GM19351 (cell line): ENCODE results near the gene IL1RN.

Source experiments
- ATAC-seq: cut with Tn5 transposase; IDR thresholded peaks from one replicate; pipeline ENCODE4 v1.9.1; 2021; ENCODE audit warnings: mild to moderate bottlenecking, moderate library complexity; ENCODE audit not compliant: unreplicated experiment

The IL1RN gene

DNA sequence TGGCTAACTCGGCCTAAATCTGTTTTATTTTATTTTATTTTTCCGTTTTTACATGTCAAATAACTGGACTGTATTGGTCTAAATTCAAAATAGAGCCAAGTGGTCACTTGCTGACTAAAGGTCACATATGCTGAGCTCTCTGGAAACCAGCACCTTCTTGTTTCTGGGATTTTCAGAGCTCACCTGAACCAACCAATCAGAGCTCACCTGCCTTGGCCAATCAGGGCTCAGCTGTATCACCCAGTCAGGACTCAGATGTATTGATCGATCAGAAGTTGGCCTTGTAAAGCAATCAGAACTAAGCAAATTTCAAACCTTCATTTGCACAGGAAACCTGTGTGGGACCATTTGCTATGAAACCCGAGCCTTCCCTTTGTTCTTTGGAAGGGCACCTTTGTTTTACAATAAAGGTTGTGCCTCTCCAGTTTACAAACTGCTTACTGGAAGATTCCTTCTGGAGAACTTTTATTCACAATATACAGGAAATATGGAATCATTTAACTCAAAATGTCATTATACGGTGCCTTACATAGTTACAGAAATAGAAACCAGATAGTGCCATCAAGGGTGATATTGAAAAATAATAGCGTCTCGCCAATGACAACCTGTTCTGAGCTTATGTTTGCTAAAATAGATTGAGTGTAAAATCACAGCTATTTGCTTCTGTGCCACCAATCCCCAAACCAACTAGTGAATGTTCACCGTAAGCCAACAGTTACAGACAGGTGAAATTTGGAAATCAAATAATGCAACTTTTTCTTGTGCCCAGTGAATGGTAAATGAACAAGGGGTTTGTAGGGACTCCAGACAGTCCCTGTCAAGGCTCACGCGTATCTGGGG, 29.1 kb downstream of the IL1RN start:
- ATAC-seq = no peak

GRCh38 chr2:113157118-113157896, 29.9 kb downstream of the IL1RN start:
- peak; percentile 76 for ATAC-seq

- no peak for ATAC-seq
Measured at GRCh38 chr2:113157897-113158753, 30.7 kb downstream of the IL1RN start.

DNA sequence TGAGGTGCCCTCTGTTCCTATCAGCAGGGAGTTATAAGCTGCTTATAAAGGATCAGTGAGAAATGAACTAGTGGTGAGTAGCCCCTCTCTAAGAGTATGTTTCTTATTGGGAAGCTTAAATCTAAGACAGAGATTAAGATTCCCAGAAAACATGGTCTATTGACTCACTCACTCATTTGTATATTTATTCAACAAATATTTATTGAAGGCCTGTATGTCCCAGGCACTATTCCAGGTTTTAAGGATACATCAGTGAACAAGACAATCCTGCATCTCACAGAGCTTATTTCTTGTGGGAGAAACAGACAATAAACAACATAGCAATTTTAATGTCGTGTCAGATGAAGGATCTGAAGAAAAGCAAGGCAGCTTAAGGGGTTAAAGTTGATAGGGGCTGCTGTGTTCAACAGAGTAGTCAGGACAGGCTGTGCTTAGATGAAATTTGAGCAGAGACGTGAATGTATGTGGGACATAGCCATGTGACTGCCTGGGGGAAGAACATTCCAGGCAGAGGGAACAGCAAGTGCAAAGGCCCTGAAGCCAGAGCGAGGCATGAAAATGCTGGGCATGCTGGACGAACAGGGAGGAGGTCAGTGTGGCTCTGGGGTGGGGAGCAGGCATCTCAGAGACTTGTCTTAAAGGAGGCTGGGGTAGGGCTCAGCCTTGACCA, 31.6 kb downstream of the IL1RN start:
- no peak for ATAC-seq

DNA sequence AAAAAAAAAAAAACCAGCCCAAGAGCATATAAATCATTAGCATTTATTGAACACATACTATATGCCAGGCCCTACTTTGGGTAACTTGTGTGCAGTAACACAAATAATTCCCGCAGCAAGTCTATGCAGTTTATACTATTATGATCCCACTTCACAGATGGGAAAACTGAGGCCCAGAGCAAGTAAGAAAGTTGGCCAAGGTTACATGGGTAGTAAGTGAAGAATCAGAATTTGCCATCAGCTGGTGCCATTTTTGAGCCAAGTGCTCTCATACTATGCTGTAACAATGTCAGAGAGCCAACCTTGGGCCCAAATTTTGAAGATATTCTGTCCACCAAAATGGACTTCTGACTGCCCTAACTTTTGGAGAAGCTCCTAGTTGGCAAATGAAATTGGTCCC, 32.9 kb downstream of the IL1RN start:
- no peak for ATAC-seq

GRCh38 chr2:113160962-113161361, 33.6 kb downstream of the IL1RN start:
- no peak for ATAC-seq

- no peak for ATAC-seq
Measured at GRCh38 chr2:113162173-113162572, 34.8 kb downstream of the IL1RN start.

- no peak for ATAC-seq
Measured at GRCh38 chr2:113162869-113163268, 35.5 kb downstream of the IL1RN start.

DNA sequence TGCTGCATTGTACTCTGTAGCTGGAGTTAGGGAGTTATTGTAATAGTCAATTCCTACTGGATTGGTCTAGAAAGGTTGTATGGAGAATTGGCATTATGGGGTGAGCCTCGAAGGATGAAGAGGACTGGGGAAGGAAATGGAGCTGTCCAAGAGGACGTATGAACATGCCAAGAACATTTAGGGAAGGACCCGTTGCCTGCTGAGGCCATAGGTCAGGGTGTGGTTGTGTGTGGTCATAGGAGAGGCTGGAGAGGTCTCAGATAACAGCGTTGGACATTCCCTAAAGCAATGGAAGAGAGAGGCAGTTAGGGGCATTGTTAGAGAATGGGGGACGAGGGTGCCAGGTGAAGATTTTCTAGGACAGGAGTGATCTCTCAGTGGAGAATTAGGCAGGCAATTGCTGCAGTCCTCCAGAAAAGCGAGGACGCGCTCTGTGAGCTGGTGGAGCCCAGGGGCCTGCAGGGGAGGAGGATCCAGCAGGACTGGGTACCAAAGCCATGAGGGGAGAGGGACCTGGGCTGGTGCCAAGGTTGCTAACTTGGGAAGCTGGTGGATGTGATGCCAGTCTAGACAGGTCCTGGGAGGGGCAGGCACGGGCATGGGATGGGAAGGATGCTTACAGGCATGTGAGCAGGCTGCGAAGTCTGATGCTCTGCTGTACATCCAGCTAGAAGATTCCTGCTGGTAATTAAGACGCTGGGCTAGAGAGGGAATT, 37.0 kb downstream of the IL1RN start:
- no peak for ATAC-seq

DNA sequence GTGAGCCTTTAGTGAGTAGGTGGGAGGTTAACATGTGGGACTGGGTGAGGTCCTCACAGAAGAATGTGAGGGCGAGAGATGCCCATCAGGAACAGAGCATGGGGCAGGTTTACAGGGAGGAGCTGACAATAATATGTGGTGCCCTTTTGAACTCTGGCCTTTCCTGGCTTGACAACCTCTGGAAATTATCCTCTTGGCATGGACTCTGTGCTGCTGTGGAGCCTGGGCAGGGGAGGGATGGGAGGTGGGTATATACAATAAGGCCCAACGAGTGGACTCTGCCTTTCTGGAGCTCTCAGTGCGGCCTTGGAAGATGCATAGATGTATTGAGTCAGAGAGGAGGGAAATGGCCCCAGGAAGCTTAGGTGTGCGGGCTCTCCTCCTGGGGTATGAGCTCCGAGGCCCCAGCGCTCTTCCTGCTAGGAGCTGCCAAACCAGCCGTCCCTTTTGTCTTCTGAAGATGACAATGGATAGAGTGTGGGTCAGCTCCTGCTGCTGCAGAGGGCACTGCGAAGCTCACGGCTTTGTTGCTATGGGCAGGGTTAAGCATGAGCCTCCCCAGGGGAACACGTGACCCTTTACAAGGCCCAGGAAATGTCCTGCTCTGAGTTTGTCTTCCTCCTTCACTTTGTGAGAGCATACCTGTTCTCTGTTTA, 37.7 kb downstream of the IL1RN start:
- no peak for ATAC-seq

GRCh38 chr2:113166187-113166645, 38.8 kb downstream of the IL1RN start:
- no peak for ATAC-seq

DNA sequence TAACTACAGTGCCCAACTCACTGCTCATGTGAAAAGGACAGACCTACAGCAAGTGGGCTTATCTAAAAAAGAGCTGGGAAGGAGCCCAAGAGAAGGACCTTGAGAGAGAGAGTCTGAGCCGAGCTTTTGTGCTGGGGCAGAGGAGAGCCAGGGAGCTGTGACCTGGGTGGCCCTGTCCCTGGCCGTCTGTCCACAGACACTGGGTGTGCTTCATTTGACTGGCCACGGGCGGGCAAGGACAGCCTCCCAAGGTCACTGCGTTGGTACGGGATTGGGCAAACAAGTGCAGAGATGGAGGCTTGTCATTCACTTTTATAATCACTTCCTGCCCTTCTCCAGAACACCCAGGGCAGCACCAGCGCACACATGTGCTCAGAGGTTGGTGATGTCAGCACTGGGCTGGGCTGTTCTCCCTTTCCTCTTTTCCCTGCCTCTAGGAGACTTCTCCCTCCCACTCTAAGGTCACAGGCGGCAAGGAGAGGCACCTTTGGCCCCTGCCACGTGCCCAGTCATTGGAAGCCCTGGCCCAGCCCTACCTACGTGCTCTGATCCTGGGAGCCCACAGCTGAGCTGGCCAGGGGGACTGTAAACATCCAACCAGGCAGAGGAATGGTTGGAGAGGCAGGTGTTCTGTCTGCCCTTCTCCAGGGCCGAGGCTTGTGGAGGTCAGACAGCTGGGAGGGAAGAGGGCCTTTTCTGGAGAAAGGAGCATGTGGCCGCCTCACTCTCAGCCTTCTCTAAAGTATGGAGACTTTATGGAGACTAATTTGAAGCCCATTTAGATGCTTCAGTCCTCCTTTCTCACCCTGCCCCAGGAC, 39.9 kb downstream of the IL1RN start:
- no peak for ATAC-seq

DNA sequence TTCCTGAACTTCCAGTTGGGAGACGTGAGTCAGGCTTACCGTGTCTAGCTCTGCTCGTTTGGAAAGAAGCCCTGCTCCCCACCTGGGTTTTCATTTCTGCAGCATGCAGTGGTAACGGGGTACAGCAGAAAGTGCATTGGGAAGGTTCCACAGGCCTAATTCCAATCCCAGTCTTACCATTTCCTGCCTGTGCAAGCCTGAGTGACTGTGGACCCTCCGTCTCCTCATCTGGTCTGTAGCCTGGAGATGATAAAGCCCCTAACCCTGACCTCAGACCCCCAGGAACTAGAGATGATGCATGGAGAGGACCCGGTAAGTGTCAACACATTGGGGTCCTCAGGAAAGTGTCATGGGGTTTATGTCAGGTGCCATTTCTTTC, 40.6 kb downstream of the IL1RN start:
- ATAC-seq = no peak

- no peak for ATAC-seq
Measured at GRCh38 chr2:113169002-113169530, 41.7 kb downstream of the IL1RN start.

- ATAC-seq = no peak
Measured at GRCh38 chr2:113169586-113169985, 42.2 kb downstream of the IL1RN start.

- no peak for ATAC-seq
Measured at GRCh38 chr2:113171334-113172075, 44.1 kb downstream of the IL1RN start.

DNA sequence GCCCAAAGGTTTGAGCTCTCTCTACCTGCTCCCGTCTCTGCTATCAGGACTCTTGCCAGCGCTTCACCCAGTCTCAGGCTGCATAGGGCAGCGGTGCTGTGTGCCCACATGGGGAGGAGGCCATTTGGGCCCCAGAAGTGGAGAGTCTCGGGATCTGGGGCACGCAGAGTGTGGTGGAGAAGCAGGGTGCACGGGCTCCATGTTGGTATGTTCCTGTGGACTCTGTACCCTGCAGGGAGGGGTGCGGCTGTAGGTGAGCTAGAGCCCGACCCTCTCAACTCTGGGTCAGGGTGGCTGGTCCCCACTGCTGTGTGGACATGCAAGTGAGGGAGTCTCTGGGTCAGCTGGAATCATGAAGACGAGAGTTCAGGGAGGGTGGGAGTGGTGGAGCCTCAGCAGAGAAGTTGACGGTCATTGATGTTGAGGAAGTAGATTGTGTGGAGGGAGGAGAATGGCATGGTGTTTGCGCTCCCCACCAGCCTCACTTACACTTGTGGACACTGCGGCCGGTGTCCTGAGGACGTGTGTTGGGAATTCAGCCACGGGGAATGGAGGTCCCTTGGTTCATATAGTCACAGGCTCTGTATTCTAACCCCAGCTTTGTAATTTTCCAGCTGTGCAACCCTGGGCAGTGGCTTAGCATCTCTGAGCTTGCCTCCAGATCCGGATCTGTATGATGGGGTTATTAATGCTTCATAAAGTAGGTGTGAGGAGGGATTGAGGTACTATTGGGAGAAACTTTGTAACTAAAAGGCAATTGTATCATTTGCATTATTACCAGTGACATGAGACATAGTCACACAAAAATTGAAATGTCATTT, 45.5 kb downstream of the IL1RN start:
- no peak for ATAC-seq
